Activated CD4-positive, alpha-beta T cell treated with anti-CD3 and anti-CD28 coated beads for 4 hours (primary cell): ENCODE data around the gene ENGASE.
"Not testable (repeated sequence)": the region's sequence is repeated elsewhere in the genome, so short reads cannot be mapped to it uniquely, and the experiment has no call there.

ENCODE experiments used
- DNase-seq, 2 donors: peaks; one replicate each; pipeline ENCODE4 v3.0.0-alpha.2; 2020

Gene ENGASE

GRCh38 chr17:79054200-79054960 lies 20.2 kb upstream of the ENGASE start:
- no peak for DNase-seq

GRCh38 chr17:79055197-79055596 lies 19.4 kb upstream of the ENGASE start:
- no peak for DNase-seq

GRCh38 chr17:79057737-79058385 lies 16.8 kb upstream of the ENGASE start:
- no peak for DNase-seq

GRCh38 chr17:79062691-79063090 lies 11.9 kb upstream of the ENGASE start:
- DNase-seq = no peak

DNA sequence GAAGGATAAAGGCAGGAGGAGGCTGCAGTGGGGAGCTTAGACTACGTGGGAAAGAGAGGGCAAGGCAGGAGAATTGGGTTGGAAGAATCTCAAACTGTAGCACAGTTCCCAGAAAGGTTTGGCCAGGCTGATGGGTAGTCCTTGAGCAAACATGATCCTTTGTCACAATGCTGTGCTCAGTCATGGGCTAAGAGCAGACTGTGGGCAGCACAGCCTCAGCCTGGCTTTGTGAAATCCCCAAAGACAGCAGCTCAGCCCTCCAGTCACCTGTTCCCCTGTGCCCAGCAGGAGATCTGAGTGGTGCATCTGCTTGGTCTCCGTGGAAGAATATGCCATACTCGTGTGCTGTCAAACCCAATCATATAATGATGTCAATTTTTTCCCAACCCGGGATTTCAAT lies 10.6 kb upstream of the ENGASE start:
- DNase-seq = no peak

DNA sequence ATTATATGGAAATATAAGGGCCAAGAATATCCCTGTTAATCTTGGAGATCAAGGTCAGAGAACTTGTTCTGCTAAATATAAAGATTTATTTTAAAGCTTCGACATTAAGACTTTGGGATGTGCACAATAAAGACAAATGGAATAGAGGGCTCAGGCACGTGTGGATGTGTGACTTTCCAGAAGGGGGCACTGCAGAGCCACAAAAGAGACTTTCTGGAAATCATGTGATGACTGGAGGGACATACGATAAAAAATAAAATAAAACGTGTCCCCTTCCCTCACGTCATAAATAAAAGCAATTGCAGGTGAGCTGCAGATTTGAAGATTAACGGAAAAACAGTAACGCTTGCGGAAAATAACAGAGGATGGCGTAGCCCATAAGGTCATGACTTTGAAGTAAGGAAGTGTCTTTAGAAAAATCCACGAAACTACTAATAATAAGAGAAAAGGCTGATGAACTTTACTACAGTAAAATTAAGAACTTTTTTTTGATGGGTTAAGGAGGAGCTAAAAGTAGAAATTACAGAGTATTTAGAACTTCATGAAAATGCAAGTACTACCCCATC lies 9.4 kb upstream of the ENGASE start:
- peak; percentile 50 to 70 for DNase-seq

- DNase-seq = no peak
Observed at GRCh38 chr17:79066963-79067362, 7.7 kb upstream of the ENGASE start.

GRCh38 chr17:79070266-79070880 lies 4.3 kb upstream of the ENGASE start:
- no peak for DNase-seq

DNA sequence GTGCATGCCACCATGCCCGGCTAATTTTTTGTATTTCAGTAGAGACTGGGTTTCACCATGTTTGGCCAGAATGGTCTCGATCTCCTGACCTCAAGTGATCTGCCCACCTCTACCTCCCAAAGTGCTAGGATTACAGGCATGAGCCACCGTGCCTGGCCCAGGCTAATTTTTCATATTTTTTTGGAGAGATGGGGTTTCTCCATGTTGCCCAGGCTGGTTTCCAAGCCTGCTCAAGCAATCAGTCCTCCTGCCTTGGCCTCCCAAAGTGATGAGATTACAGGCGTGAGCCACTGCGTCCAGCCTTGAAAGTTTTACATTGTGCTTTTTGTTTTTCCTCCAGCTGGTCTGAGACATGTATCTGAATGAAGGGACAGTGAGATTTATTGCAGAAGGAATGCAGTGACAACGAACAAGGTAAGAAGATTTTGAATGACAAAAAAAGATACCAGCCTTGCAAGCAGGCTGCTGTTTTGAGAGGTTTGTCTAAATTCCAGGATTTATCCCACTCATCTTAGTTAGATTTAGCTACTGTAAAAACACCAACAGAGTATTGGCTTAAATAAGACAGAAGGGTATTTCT lies 3.4 kb upstream of the ENGASE start:
- DNase-seq = no peak

DNA sequence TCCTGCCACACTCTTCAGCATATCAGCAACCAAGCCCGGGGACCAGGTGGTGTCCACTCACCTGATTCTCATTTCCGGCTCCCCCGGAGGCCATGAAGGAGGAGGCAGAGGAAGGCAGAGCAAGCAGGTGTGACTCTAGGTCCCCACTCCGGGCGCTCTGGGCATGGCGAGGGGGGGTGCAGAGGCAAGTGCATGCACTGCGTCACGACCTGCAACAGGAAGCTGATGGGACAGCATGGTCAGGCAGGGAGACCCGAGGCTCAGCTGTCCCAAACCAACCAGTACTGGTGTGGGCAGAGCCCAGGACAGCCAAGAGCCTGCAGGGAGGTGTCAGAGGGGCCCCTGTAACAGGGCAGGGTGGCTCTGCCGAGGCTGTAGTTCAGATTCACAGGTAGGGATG lies 2.1 kb upstream of the ENGASE start:
- DNase-seq = no peak

- DNase-seq = no peak
Observed at GRCh38 chr17:79073016-79073705, 1.5 kb upstream of the ENGASE start.

- no peak for DNase-seq
Observed at GRCh38 chr17:79073706-79074088, 927 bp upstream of the ENGASE start.

- DNase-seq = not testable (repeated sequence)
Observed at GRCh38 chr17:79074121-79074648, 439 bp upstream of the ENGASE start.

- peak; percentile 16 to 25 for DNase-seq
Observed at GRCh38 chr17:79075446-79075750, 774 bp downstream of the ENGASE start.

- no peak for DNase-seq
Observed at GRCh38 chr17:79075861-79076406, 1.3 kb downstream of the ENGASE start.

DNA sequence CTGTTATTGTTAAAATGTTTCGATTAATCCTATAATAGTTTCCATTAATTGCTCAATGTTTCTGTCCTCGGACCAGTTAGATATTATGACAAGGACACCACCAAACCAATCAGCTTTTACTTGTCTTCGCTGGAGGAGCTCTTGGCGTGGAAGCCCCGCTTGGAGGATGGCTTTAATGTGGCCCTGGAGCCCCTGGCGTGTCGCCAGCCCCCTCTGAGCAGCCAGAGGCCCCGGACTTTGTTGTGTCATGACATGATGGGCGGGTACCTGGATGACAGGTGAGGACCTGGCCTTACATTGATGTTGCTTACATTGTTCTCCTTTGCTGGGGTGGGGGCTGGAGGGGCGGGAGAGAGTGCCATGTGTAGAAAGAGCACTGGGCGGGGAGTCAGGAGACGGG lies 3.0 kb downstream of the ENGASE start:
- DNase-seq = no peak

DNA sequence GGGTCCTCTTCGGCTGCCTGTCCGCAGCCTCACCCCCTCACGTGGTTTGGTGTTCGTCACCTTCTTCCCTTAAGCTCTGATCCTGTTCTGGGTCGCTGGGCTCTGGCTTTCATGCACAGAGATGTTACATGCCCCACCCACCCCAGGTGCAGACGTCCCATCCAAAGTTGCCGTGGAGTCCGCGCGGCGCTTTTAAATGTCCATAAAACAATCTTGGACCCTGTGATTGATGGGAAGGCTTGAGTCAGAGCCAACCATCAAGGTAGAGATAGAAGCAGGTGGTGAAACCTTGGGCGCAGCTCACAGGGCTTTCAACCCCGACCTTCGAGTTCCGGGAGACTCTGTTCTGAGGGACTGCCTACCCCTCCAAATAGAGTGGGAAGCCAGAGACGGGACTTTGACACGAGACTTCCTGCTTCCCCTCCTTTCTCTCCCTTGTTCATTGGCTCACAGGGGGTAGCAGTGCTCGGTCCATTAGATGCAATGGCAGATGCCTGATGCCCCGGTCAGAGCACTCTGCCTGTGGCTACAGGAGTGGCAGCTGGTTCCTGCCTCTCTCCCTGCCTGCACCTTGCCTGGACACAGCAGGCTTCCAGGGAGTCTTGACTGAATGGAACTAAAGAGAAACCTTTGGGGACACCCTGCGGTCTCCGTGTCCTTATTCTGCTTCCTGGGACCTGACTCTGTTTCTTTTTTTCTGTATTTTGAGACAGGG lies 4.0 kb downstream of the ENGASE start:
- no peak for DNase-seq

GRCh38 chr17:79079421-79080200 lies 5.0 kb downstream of the ENGASE start:
- no peak for DNase-seq

GRCh38 chr17:79080349-79080748 lies 5.7 kb downstream of the ENGASE start:
- DNase-seq = no peak

- no peak for DNase-seq
Observed at GRCh38 chr17:79080761-79081290, 6.2 kb downstream of the ENGASE start.
